Prostate gland (tissue), 2 donors: Measurements from ENCODE around the gene USP10. TPM values are rescaled to one million over a fixed set of nuclear protein-coding genes. Genes with fewer than 3 reads are reported as not detected.

ENCODE experiments used
- DNase-seq: peaks from one replicate; pipeline ENCODE4 v3.0.0-alpha.2; 2019; ENCODE audit warnings: low spot score
- H3K27ac ChIP-seq, 2 donors: fragments of 200-600 bp; sonication (generic); 2 replicates each; pipeline ENCODE4 v1.5.1; 2017 to 2019
- H3K27me3 ChIP-seq: fragments of 200-600 bp; sonication (generic); replicated peaks from 2 replicates; pipeline ENCODE4 v1.5.1; 2019; ENCODE audit not compliant: insufficient read depth
- H3K36me3 ChIP-seq, 2 donors: fragments of 200-600 bp; sonication (generic); 1 replicate in 1 of 2; 2 replicates in 1 of 2; pipeline versions ENCODE4 v1.5.1 to v1.8.1; 2017 to 2019
- H3K4me1 ChIP-seq: fragments of 200-600 bp; sonication (generic); replicated peaks from 2 replicates; pipeline ENCODE4 v1.5.1; 2019
- H3K4me3 ChIP-seq, 2 donors: fragments of 200-600 bp; sonication (generic); 2 replicates each; pipeline ENCODE4 v1.5.1; 2017 to 2019
- H3K9me3 ChIP-seq: fragments of 200-600 bp; sonication (generic); 2 replicates; pipeline ENCODE4 v1.5.1; 2017
- CTCF ChIP-seq, 4 experiments: fragments of 200-600 bp in 2 of 4; fragments of 450-650 bp in 2 of 4; sonication (generic) in 2 of 4; IDR thresholded peaks; 1 replicate in 3 of 4; 2 replicates in 1 of 4; pipeline ENCODE4 v1.5.1; 2016 to 2019; ENCODE audit warnings: antibody characterized with exemption in 4 of 4, mild to moderate bottlenecking in 2 of 4, moderate library complexity in 2 of 4
- POLR2A ChIP-seq: fragments of 450-650 bp; IDR thresholded peaks from one replicate; pipeline ENCODE4 v1.6.1; 2016; ENCODE audit warnings: antibody characterized with exemption, mild to moderate bottlenecking
- POLR2AphosphoS5 ChIP-seq: sonication (generic); formaldehyde crosslinking; IDR thresholded peaks from one replicate; pipeline ENCODE4 v1.6.1; 2017; ENCODE audit warnings: antibody characterized with exemption
- WGBS: methylation state at CpG from one replicate; pipeline ENCODE4 v1.1.5; 2018; 5-methylcytosine and 5-hydroxymethylcytosine counted together
- intact Hi-C: fragments of 100-400 bp; cut with DNase I; formaldehyde crosslinking; loops from one replicate; pipeline ENCODE4 v1.14.2; 2022
- total RNA-seq, 2 donors: library from RNA; depleted of rRNA; stranded (reverse); fragments of >200 nt; gene quantifications; one replicate each; pipeline ENCODE4 v1.1.0, GENCODE V29; 2016

Gene USP10
- total RNA-seq, 2 donors from 2014 or later = 57.4 to 95.7 TPM

- Histone ChIP-seq H3K4me1 (no peaks in the 10 kb centered on the region), H3K27me3 (no peaks in the 10 kb centered on the region), H3K9me3 (no peaks in the 10 kb centered on the region), H3K4me3 (no peak overlapping the region), H3K36me3 (peaks cover 14 to 36% of the 10 kb centered on the region in 2 donors), H3K27ac (no peak overlapping the region)
- intact Hi-C loops = no loop called here
- 77% methylated on average over 7 of the region's 7 CpGs for WGBS
- TF ChIP-seq CTCF (IDR thresholded peaks at IDR 0.05) = no peak
- no peak for TF ChIP-seq POLR2AphosphoS5
- no peak for DNase-seq
Observed at GRCh38 chr16:84660973-84661372, 38.8 kb upstream of the USP10 start.

GRCh38 chr16:84661418-84662060, 38.3 kb upstream of the USP10 start:
- Histone ChIP-seq H3K27me3 (no peaks in the 10 kb centered on the region), H3K4me1 (no peaks in the 10 kb centered on the region), H3K36me3 (peaks cover 14 to 36% of the 10 kb centered on the region in 2 donors), H3K4me3 (no peak overlapping the region), H3K27ac (no peak overlapping the region), H3K9me3 (no peaks in the 10 kb centered on the region)
- DNase-seq = no peak
- intact Hi-C loops = loop anchor here (2.0 kb wide), 1 partner anchor 27 kb away; no protein-coding TSS in a partner anchor
- no peak for TF ChIP-seq POLR2A
- TF ChIP-seq POLR2AphosphoS5 = no peak
- 93% methylated on average over 51 of the region's 51 CpGs for WGBS

- TF ChIP-seq POLR2A (no peak), POLR2AphosphoS5 (no peak), CTCF (IDR thresholded peaks at IDR 0.05) (no peak)
- Histone ChIP-seq H3K4me3 (no peak overlapping the region), H3K27ac (no peak overlapping the region), H3K27me3 (no peaks in the 10 kb centered on the region), H3K4me1 (no peaks in the 10 kb centered on the region), H3K9me3 (no peaks in the 10 kb centered on the region), H3K36me3 (peaks cover 10 to 31% of the 10 kb centered on the region in 2 donors)
- intact Hi-C loops = loop anchor here (2.0 kb wide), 1 partner anchor 28 kb away; no protein-coding TSS in a partner anchor
- DNase-seq = no peak
- WGBS = 89% methylated on average over 9 of the region's 9 CpGs
Observed at GRCh38 chr16:84662471-84662870, 37.3 kb upstream of the USP10 start.

GRCh38 chr16:84663433-84664101, 36.2 kb upstream of the USP10 start:
- DNase-seq = no peak
- WGBS = 68% methylated on average over 9 of the region's 9 CpGs
- Histone ChIP-seq H3K27me3 (no peaks in the 10 kb centered on the region), H3K27ac (no peak overlapping the region), H3K9me3 (no peaks in the 10 kb centered on the region), H3K36me3 (peaks cover 9 to 23% of the 10 kb centered on the region in 2 donors), H3K4me3 (no peak overlapping the region), H3K4me1 (no peaks in the 10 kb centered on the region)
- TF ChIP-seq CTCF (IDR thresholded peaks at IDR 0.05) = no peak
- no peak for TF ChIP-seq POLR2AphosphoS5
- TF ChIP-seq POLR2A = no peak
- intact Hi-C loops = loop anchor here (2.0 kb wide), 1 partner anchor 29 kb away; no protein-coding TSS in a partner anchor

- H3K27ac ChIP-seq = no peak overlapping the region
- no peaks in the 10 kb centered on the region for H3K9me3 ChIP-seq
- intact Hi-C loops = no loop called here
- H3K4me1 ChIP-seq = no peaks in the 10 kb centered on the region
- peaks cover 0 to 7% of the 10 kb centered on the region in 2 donors for H3K36me3 ChIP-seq
- H3K4me3 ChIP-seq = no peak overlapping the region
- DNase-seq = no peak
- WGBS = 79% methylated on average over 2 of the region's 2 CpGs
- no peaks in the 10 kb centered on the region for H3K27me3 ChIP-seq
- TF ChIP-seq POLR2AphosphoS5 (no peak), POLR2A (no peak), CTCF (IDR thresholded peaks at IDR 0.05) (no peak)
Observed at GRCh38 chr16:84665359-84665758, 34.4 kb upstream of the USP10 start.
